ENCODE measurements around the gene ZNF266. TPM values are rescaled to one million over a fixed set of nuclear protein-coding genes. Genes with fewer than 3 reads are reported as not detected.

Gene ZNF266
- total and polyA plus RNA-seq, 2 of the 13 experiments (the other 11 are each of a cell fraction or from before 2014, with no cell fraction given): 19.8 to 20.8 TPM

DNA sequence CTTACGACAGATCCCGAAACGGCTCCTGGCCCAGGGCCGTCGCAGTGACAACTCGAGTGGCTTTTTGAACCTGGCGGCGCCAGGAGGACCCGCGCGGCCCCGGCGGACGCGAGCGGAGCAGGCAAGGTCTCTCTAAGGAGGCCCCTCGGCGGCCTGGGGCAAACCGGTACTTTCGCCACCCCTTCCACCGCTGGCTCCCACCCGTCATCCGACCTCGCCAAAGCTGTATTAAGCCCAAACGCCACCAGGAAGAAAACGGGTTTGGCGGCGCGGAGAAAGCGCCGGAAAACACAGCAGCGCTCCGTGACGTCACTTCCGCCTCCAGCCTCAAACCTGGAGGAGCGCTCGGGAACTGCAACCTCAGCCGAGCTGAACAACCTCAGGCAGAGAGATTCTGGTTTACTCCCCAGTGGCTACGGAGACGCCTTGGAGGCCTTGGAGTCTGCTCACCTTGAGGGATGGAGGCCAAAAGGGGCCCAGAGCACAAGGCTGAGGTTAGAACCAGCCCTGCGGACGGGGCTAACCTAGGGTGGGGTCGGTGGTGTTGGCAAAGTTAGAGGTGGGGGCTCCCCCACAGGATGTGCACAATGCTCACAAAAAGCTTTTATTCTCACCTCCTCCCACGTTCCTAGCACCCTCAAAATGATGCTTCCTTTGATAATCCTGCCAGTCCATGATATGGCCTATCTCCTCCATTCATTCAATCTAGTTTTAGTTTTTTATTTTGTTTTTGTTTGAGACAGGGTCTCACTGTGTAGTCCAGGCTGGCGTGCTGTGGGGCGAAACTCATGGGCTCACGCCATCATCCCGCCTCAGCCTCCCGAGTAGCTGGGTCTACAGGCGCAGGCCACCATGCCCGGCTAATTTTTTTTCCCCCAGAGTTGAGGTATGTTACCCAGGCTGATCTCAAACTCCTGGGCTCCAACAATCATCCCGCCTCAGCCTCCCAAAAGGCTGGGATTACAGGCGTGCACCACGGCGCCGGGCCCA is at the start of gene ZNF266 (continued):
- TF ChIP-seq ATF4 (CRISPR knock-in tag; IDR thresholded peaks at IDR 0.05) (no peak; a peak in 1 of 4 replicates), MXI1 (IDR thresholded peaks at IDR 0.05; ENCODE audit: borderline replicate concordance, low read depth, low read length) (peak; percentile 50; the same call in 1 of the 3 replicates), ZNF83 (CRISPR knock-in tag; IDR thresholded peaks at IDR 0.05; ENCODE audit: borderline replicate concordance) (no peak), GPN1 (CRISPR knock-in tag; IDR thresholded peaks at IDR 0.05; ENCODE audit: borderline replicate concordance) (no peak), IKZF4 (CRISPR knock-in tag; IDR thresholded peaks at IDR 0.05; ENCODE audit: borderline replicate concordance, low read depth, not compliant biosample characterization) (no peak), HOXD1 (CRISPR knock-in tag; IDR thresholded peaks at IDR 0.05) (0 out of 2 replicates have a peak, but pooled peaks have one; percentile 12), TBP (CRISPR knock-in tag; IDR thresholded peaks at IDR 0.05) (no peak), ZNF430 (CRISPR knock-in tag; IDR thresholded peaks at IDR 0.05) (peak; percentile 62; the same call in 1 of the 2 replicates), ZNF337 (CRISPR knock-in tag; IDR thresholded peaks at IDR 0.05; ENCODE audit: borderline replicate concordance, low read depth) (no peak), ZNF768 (CRISPR knock-in tag; IDR thresholded peaks at IDR 0.05) (0 out of 2 replicates have a peak, but pooled peaks have one; percentile 69), ZKSCAN5 (CRISPR knock-in tag; IDR thresholded peaks at IDR 0.05) (peak; percentile 82), ZNF292 (CRISPR knock-in tag; IDR thresholded peaks at IDR 0.05; ENCODE audit: borderline replicate concordance, low read depth) (peak; percentile 82; the same call in 1 of the 2 replicates), PBX3 (CRISPR knock-in tag; IDR thresholded peaks at IDR 0.05; ENCODE audit: borderline replicate concordance) (no peak), ZNF781 (CRISPR knock-in tag; IDR thresholded peaks at IDR 0.05; ENCODE audit: borderline replicate concordance, not compliant biosample characterization) (peak; percentile 64)
- TF ChIP-seq, protein P1, sequence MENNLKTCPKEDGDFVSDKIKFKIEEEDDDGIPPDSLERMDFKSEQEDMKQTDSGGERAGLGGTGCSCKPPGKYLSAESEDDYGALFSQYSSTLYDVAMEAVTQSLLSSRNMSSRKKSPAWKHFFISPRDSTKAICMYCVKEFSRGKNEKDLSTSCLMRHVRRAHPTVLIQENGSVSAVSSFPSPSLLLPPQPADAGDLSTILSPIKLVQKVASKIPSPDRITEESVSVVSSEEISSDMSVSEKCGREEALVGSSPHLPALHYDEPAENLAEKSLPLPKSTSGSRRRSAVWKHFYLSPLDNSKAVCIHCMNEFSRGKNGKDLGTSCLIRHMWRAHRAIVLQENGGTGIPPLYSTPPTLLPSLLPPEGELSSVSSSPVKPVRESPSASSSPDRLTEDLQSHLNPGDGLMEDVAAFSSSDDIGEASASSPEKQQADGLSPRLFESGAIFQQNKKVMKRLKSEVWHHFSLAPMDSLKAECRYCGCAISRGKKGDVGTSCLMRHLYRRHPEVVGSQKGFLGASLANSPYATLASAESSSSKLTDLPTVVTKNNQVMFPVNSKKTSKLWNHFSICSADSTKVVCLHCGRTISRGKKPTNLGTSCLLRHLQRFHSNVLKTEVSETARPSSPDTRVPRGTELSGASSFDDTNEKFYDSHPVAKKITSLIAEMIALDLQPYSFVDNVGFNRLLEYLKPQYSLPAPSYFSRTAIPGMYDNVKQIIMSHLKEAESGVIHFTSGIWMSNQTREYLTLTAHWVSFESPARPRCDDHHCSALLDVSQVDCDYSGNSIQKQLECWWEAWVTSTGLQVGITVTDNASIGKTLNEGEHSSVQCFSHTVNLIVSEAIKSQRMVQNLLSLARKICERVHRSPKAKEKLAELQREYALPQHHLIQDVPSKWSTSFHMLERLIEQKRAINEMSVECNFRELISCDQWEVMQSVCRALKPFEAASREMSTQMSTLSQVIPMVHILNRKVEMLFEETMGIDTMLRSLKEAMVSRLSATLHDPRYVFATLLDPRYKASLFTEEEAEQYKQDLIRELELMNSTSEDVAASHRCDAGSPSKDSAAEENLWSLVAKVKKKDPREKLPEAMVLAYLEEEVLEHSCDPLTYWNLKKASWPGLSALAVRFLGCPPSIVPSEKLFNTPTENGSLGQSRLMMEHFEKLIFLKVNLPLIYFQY (CRISPR knock-in tag; IDR thresholded peaks at IDR 0.05; ENCODE audit: borderline replicate concordance): peak; percentile 28; the same call in 1 of the 2 replicates
- TF ChIP-seq, protein P2, sequence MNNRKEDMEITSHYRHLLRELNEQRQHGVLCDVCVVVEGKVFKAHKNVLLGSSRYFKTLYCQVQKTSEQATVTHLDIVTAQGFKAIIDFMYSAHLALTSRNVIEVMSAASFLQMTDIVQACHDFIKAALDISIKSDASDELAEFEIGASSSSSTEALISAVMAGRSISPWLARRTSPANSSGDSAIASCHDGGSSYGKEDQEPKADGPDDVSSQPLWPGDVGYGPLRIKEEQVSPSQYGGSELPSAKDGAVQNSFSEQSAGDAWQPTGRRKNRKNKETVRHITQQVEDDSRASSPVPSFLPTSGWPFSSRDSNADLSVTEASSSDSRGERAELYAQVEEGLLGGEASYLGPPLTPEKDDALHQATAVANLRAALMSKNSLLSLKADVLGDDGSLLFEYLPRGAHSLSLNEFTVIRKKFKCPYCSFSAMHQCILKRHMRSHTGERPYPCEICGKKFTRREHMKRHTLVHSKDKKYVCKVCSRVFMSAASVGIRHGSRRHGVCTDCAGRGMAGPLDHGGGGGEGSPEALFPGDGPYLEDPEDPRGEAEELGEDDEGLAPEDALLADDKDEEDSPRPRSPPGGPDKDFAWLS (CRISPR knock-in tag; IDR thresholded peaks at IDR 0.05; ENCODE audit: borderline replicate concordance): no peak
